Activated CD4-positive, CD25-positive, alpha-beta regulatory T cell treated with anti-CD3 and anti-CD28 coated beads, Interleukin-2, amount 50 U/mL, for 72 hours (primary cell): ENCODE measurements around the gene ITPK1.
A peak's percentile ranks its signal among the peaks of the same experiment; 100 is the strongest.

Experiments
- DNase-seq: peaks from one replicate; pipeline ENCODE4 v3.0.0; 2021

The ITPK1 gene

DNA sequence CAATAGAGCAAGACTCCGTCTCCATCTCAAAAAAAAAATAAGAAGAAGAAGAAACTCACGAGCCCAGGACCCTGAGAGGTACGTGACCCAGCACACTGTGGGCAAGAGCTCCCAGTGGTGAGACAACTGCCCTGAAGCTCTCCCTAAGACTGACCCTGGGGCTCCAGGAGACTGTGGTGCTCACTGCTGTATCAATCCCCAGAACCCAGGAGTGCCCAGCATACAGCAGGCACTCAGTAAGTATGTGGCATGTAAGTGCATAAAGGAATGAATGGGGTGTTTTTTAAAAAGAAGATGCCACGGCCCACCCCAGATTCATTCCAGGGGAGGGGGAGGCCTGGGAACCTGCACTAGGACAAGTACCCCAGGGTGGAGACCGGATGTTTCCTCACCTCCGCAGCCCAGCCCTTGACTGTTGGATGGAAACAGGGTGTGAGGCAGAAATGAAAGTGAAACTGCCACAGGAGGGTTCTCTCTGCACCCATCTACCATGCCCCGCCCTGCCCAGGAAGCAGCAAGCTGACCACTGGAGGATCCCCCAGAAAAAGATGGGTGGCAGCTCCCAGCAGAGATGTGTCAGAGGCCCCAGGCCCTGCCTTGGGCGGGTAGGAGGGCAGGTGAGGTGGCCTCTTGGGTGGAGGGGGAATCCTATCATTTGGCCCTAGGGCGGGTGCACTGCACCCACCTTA lies 12.2 kb downstream of the ITPK1 start:
- DNase-seq = peak; percentile 70

DNA sequence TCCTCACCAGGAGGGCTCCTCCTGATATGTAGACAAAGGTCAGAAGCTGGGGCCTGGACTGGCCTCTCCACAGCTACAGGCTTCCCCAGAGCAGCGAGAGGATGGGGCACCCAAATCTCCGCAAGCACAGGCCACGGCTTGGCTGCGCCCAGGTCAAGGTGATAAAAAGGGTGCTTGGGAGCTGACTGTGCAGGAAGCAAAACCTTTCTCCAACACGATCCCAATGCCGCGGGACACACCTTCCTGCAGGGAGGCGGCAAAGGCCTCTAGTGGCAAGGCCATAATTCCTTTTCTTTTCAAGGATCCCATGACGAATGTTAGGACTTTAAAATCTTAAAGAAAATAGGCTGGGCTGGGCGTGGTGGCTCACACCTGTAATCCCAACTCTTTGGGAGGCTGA lies 13.6 kb downstream of the ITPK1 start:
- DNase-seq = no peak

DNA sequence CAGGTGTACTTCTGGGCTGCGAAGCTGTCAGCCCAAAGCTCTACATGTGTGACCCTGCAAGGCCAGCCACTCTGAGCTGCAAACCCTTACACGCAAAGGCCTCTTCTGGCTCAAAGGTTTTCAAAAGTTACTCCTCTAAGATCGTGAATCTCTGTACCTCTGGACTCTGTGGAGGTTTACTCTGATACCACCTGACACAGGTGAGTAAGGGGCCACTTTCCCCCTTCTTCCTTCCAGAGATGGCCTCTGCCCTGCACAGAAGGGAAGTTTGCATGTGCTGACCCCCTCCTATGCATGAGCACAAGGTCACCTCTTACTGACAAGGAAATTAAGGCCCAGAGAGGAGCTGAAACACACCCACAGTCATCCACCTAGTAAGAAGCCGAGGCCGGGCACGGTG lies 14.5 kb downstream of the ITPK1 start:
- DNase-seq = no peak

DNA sequence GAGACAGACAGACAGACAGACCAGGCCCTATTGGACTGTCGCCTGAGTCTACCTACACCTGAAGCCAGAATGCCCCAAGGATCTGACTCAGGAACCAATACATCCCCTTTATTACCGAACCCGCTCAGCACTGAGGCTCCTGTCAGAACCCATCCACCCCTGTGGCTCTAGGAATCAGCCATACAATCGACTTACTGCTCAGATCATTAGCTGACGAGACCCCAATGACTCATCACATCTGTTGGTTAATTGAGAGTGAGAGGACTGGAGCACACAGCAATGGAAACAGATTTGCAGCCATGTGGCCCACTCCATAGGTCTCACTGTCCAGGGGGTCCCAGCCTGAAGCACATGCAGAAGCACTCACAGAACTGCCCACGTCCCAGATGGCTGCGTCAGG lies 15.2 kb downstream of the ITPK1 start:
- no peak for DNase-seq

DNA sequence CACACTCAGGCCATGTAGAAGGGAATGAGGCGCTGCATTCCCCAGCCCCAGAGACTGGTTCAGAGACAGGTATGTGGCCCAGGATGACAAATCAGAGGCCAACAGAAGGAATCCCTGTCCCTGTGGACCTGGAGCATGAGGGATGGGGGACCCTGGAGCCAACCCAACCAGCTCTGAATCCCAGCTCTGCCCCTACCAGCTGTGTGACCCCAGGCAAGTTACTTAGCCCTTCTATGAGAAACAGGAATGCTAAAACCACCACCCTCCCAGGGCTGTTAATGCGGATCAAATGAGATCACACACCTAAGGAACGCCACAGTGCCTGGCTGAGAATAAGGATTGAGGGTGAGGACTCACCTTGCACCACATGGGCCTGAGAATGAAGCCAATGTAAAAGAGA lies 15.6 kb downstream of the ITPK1 start:
- no peak for DNase-seq

DNA sequence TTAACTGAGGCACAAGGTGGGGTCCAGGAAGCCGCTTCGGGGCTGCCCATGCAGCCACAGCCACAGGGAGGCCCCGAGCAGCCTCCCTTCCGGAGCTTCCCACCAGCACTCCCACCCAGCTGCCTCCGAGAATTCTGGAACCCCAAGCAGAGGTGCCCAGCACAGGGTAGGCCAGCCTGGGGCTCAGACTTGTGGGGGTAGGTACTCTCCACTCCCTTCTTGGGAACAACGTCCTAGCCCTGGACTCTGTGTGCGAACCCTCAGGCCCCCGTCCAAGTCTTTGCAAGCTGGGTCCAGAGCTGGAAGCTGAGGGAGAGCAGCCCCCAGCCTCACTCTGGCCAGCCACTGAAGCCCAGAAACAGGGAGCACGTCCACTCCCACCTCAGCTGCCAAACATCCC lies 16.1 kb downstream of the ITPK1 start:
- DNase-seq = no peak

DNA sequence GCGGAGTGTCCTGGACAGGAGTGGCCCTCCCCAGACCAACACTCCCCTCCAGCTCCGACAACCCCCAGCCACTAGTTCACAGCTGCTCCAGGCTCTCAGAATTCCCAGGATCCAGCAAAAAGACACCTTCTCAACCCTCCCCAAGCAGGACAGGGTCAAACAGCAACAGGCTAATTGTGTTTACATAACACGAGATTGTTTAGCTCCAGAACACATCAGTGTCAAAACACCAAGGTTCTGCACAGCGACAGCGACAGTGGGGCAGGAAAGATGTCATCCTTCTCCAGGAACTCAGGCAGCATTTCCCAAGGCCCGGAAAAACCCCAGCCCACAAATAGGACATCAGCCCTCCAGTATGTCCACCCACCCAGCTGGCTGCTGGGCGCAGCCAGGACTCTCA lies 16.5 kb downstream of the ITPK1 start:
- DNase-seq = no peak

DNA sequence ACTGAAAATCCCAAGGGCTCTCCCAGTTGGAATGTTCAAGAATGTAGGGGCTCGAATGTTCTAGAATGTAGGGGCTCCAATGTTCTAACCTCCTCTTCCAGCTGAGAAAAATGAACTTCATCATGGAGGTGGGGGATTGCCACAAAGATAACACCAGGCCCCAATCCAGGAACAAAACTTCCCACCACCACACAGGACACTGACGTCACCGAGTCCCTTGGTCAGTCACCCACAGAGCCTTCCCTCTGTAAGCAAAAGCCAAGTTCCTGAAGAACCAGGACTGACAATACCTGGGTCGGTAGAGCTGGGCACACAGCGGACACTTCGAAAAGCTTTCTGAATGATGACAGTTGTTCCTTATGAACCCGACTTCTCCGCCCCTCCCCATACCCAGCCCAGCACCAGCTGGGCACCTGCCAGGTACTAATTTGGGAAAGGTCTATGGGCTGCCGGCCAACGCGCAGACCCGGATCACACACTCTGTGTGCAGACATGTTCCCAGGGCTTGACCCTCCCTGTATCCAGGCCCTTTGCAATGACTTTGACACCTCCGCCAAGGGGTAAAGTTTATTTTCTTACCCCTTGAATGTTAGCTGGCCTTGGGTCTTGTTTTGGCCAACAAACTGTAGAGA lies 18.9 kb downstream of the ITPK1 start:
- DNase-seq = no peak

DNA sequence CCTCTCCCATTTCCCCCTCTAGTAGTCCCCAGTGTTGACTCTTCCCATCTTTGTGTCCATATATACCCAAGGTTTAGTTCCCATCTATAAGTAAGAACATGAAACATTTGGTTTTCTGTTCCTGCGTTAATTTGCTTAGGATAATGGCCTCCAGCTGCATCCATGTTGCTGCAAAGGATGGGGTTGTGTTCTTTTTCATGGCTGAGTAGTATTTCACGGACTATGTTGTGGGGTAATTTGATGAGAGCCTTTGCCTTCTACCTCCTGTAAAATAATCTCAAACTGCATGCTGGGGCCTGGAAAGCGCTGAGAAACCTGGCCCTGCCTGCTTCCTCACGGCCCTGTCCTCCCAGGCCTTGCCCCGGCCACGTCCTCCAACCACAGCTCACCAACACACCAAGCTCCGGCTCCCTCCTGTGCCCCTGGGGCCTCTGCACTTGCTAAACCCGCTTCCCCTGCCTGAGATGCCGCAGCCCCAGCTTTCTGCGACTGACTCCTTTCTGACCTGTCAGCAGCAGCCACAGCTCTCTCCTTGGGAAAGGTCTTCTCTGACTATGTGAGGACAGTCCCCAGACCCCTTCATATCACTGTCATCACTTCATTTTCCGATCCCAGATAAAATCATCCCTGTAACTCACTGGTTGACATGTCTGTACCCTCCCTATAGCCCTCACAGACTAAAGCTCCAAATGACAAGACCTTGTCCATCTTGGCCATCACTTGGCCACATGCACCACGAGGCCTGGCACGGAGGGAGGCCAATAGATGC lies 19.8 kb downstream of the ITPK1 start:
- DNase-seq = no peak

DNA sequence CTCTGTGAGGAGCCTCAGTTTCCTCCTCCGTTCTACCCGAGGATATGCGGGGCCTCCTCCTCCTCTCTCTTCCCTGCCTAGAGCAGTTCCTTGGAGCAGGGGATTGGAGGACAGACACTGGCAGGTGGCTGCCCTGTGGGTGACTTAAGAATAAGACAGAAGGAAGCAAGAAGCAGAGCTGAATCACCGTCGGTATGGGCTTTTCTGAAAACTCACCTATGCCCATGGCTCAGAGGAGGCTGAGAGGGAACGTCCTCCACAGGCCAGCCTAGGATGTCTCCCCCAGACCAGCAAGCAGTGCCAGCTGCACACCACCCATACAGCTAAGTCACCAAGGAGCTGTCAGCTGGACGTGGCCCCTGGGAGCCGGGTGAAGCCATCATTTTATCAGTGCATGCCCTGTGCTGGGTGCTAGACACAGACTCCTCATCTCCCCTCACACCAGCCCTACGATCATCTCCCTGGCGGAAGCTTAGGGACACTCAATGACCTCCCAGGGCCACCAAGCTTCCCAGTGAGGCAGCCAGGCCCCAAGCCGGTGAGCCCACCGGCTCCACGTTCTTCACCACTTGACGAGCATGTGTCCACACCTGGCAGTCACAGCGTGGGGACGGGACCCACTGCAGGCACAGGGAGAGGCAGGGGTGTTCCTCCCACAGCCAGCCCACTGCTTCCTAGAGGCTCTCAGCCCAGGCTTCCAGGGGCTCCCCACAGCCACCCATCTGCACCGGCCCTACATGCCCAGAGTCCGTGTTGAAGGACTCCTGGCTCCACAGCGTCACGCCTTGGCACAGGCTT lies 21.4 kb downstream of the ITPK1 start:
- no peak for DNase-seq

DNA sequence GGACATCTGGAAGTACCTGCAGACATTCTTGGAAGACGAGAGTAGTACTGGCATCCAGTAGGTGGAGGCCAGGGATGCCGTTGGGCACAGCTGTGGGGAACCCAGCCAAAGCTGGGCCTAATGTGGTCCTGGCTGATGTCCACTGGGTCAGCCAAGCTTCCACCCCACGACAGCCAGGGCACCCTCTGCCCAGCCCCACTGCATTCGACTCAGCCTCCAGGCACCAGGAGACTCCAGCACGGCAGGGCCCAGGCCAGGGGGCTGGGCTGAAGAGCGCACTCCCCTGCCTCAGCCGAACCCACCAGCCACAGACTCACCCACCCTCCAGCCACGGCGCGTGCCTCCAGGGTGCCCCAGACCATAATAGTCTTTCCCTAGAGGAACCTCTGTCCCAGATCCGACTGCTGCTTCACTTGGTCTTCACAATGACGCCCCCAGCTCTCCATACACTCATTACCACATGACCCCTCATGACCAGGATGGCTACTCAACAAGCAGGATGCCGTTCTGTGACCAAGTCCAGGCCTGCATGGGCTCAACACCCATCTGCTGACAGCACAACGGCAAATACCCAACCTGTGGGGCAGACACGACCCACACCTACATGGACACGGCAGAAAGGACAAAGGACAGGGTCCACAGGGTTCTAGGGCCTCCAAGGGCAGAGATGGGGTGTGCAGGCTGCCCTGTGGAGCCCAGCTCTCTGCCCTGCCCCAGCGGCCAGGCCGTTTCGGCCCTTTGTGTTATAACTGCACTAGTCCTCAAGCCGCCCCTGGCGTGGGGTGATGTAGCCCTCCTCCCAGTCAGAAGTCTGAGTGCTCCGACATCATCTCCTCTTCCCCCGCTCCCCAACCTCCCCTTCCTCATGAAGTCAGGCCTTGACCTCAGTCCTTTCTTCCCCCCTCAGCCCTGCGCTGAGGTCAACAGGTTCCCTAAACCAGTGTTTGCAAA lies 22.8 kb downstream of the ITPK1 start:
- DNase-seq = no peak

DNA sequence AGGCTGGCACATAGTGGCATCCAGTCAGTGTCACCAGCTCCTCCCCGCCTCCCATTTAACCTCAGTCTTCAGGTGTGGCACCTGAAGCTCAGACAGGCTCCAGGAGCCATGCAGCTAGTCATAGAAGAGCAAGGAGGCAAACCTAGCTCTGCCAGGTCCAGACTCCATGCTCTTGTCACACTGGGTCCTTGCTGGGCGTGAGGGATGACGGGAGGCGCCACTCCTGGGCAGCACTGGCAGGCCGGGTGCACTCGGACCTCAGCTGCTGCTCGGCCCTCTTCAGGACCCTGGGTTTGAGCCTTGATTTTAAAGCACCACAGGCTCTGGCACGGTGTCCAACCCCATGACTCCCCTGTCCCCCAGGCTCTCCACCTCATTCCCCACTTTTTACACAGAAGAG lies 24.1 kb downstream of the ITPK1 start:
- no peak for DNase-seq

DNA sequence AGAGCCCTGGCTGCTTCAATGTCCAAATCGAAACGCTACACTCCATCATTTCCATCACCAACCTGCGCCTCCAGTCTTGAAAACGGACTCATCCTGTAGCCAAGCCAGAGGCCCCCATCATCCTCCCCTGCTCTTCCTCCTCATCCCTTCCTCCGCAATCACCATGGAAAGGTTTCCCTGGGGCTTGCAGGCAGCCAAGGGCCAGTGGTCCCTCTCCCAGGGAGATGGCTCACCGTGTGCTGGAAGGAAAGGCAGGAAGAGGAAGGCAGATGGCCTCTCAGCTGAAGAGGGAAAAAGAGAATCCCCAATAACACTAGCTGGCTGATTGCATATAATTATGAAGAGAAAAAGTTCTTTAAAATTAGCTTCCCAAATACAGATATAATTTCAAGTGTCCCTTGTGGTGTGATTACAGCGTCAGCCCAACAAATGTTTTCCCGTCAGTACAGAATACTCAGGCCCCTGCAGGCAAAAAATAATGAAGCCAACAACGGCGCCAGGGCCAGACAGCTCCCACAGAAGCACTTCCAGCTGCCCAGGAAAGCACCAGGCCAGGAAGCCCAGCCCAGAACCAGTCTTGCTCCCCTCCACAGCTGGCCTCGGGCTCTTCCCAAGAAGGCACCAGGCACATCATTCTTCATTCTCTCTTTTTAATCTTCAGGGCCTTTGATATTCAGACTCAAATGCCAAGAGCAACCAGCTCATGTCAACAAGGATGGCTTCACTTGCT lies 24.7 kb downstream of the ITPK1 start:
- no peak for DNase-seq

DNA sequence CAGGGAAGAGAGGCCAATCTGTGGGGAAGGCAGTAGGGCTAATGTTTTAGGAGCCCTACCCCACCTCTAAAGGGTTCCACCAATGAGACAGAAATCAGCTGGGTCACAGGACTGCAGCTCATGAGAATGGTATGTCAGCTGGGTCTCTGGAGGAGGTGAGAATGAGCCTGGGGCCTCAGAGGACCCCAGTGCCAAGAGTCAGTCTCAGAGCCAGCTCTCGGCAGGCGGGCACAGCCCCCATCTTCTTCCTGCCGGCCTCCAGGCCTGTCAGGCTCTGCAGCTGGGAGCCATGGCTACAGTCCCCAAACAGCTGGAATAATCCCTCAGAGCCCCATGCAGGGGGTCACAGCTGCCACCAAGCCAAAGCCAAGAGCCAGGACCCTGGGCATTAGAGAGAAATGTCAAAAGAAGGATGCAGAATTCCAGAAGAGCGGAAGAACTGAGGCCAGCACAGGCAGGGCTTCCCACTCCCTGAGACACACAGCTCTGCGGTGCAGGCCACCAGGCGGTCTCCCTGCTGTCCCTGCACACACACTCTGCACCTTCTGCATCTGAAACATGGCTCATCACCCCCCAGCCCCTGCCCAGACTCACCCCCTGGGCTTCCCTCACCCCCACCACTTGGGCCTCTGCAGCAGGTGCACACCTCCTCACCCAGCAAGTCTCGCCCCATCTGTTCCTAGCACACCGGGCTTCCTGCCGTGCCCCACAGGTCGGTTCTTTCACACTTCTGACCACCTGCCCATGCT lies 26.0 kb downstream of the ITPK1 start:
- DNase-seq = no peak

DNA sequence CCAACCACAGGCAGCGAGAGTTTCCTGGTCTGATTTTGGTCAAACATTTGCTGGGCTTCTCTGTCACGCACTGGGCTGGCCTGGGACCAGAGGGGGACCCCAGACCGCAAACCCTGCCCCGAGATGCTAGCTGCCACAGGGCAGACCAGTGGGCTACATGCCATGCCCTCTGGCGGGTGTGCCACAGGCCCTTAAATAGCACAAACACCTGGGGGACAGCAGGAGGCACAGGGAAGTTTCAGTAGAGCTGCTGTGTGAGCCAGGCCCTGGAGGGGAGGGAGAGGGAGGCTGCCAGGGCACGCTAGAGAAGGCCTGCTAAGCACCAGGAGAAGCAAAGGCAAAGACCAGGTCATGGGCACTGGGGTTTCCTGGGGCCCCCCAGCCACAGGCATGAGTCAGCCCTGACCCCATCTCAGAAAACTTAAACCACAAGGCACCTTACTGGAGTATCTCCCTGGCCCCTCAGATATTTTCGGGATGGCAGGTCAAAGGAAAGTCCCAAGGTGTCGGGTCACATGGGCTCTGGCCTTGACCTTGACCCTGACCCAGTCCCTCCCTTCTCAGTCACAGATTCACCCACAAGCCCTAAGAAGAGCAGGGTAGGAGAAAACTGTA lies 29.2 kb downstream of the ITPK1 start:
- DNase-seq = no peak

DNA sequence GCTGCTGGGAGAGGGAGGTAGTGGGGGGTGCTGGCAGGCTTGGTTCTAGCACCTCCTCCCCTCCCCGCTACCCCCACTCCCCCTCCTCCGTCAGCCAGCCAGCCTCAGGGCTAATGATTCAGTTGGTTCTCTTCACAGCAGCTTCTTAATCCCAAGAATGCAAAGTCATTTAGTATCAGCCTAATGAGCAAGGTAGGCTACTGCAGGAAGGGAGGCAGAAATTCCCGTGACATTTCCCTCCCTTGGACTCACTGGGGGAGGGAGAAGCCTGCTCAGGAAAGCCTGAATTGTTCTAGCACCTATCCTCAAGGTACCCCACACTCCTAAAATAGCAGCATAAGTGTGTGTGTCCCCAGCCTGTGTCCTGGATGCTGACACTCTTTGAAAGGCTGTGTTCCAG lies 29.8 kb downstream of the ITPK1 start:
- no peak for DNase-seq

DNA sequence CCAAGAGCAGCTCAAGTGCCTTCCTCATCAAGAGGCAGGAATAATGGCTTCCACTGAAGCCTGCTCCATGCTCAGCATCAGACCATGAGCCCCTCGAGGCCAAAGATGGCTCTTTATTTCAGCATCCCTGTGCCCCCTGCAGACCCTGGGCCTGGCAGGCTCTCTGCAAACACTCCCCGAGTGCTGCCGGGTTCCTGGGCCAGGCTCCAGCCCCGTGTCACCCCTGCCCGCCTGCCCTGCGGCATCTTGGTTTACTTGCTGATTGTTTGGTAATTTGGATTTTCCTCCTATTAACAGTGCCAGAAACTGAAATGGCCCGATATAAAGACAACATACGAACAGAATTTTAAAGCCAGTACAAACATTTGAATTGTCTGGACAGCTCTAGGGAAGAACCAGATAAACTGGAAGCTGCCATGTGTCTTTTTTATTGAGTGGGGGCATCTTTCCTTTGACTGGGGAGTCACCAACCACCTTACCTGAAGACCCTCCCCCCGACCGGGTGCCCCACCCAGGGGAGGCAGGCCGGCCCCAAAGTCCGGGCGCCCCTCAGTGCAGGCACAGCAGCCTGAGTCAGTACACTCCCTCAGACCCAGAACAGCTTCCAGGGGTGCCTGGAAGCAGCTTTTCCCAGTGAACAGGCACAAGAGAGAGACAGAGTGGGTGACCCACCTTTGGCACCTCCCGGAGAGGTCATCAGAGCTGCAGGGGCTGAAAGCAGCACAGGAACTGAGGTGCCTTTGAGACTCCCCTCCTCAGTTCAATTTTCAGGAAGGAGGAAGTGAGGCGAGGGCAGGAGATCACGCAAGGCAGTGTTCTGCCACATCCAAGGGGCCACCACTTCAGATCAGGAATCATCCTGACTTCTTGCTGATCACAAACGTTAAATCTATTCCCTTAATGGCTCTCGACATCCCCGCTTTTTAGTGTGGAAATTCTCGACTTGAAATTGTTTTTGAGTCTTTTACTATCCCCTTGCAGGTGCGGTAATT lies 30.6 kb downstream of the ITPK1 start:
- DNase-seq = no peak

DNA sequence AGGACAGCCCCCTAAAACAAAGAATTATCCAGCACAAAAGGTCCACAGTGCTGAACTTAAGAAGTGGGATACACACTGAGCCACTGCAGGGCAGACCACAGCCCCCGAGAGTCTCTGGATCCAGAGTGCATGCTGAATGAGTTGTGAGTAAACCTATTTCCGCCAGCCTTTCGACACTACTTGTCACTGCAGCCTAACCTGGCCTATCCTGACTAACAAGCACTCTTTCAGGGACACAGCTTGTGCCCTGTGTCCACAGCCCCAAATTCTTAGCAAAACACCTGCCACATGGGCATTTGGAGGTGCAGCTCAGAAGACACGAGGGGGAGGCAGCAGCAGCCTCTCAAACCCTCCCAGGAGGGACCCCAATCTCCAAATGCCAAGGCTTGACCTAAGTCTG lies 31.3 kb downstream of the ITPK1 start:
- DNase-seq = no peak

DNA sequence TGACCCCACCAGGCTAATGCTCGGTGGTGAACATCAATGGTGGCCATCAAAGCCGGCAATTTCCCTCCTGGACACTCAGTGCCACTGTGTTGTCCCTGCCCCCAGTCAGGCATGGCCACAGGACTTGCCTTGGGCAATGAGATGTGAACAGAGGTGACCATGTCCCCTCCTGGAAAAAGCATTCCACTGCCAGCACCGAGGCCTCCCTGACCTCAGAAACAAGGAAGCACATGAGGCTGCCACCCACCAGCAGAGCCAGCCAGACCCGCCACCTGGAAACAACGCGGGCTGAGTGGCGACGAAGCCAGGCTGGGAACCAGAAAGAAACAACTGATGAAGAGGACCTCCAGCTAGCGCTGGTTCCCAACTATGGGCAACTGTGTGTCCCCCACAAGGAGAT lies 31.8 kb downstream of the ITPK1 start:
- no peak for DNase-seq
